Astrocyte (in vitro differentiated cells and primary cell): ENCODE results near the gene RAB11FIP3. TPM values are rescaled to one million over a fixed set of nuclear protein-coding genes. Genes with fewer than 3 reads are reported as not detected.

Experiments
- DNase-seq: peaks from one replicate; pipeline ENCODE4 v3.0.0-alpha.2; 2010; ENCODE audit warnings: low read depth
- FAIRE-seq: peaks from 2 replicates; lab custom pipeline; 2011; peaks lifted over from hg19 to GRCh38; lab: Jason Lieb, UNC
- H2AFZ ChIP-seq: 2 replicates; pipeline ENCODE4 v1.6.0; 2012; ENCODE audit warnings: low read depth, low read length, inconsistent platforms
- H3K27ac ChIP-seq: 2 replicates; pipeline ENCODE4 v1.5.1; 2011; ENCODE audit warnings: low read depth, low read length, inconsistent platforms
- H3K27me3 ChIP-seq: 2 replicates; pipeline ENCODE4 v1.6.0; 2011; ENCODE audit warnings: low read length, inconsistent platforms; ENCODE audit not compliant: insufficient read depth
- H3K36me3 ChIP-seq: 2 replicates; pipeline ENCODE4 v1.5.1; 2011; ENCODE audit warnings: low read length, inconsistent platforms; ENCODE audit not compliant: insufficient read depth
- H3K4me1 ChIP-seq: 2 replicates; pipeline ENCODE4 v1.5.1; 2011; ENCODE audit warnings: low read length, inconsistent platforms; ENCODE audit not compliant: insufficient read depth
- H3K4me2 ChIP-seq: 2 replicates; pipeline ENCODE4 v1.6.0; 2012; ENCODE audit warnings: low read length, inconsistent platforms
- H3K4me3 ChIP-seq: 2 replicates; pipeline ENCODE4 v1.5.1; 2011; ENCODE audit warnings: low read depth, mild to moderate bottlenecking, low read length, inconsistent platforms; ENCODE audit not compliant: insufficient read depth
- H3K79me2 ChIP-seq: 2 replicates; pipeline ENCODE4 v1.6.0; 2012; ENCODE audit warnings: mild to moderate bottlenecking, low read length, inconsistent platforms; ENCODE audit not compliant: insufficient read depth
- H3K9ac ChIP-seq: 2 replicates; pipeline ENCODE4 v1.6.0; 2012; ENCODE audit warnings: mild to moderate bottlenecking, low read length, inconsistent platforms
- H3K9me3 ChIP-seq: 2 replicates; pipeline ENCODE4 v1.5.1; 2012; ENCODE audit warnings: low read depth, mild to moderate bottlenecking, low read length, inconsistent platforms; ENCODE audit not compliant: insufficient read depth
- H4K20me1 ChIP-seq: 2 replicates; pipeline ENCODE4 v1.6.0; 2012; ENCODE audit warnings: low read length, inconsistent platforms; ENCODE audit not compliant: insufficient read depth
- H3K27ac Mint-ChIP-seq: one replicate; pipeline ENCODE4 v1.8.0; 2021; ENCODE audit warnings: mild to moderate bottlenecking, mixed read lengths; ENCODE audit not compliant: unreplicated experiment
- H3K27me3 Mint-ChIP-seq: one replicate; pipeline ENCODE4 v1.8.0; 2021; ENCODE audit warnings: low read depth, mixed read lengths; ENCODE audit not compliant: unreplicated experiment
- H3K36me3 Mint-ChIP-seq: one replicate; pipeline ENCODE4 v1.8.0; 2021; ENCODE audit warnings: low read depth, mixed read lengths; ENCODE audit not compliant: unreplicated experiment
- H3K4me1 Mint-ChIP-seq: one replicate; pipeline ENCODE4 v1.8.0; 2021; ENCODE audit warnings: low read depth, mixed read lengths; ENCODE audit not compliant: unreplicated experiment
- H3K4me3 Mint-ChIP-seq: one replicate; pipeline ENCODE4 v1.8.0; 2021; ENCODE audit warnings: mild to moderate bottlenecking, moderate library complexity, mixed read lengths; ENCODE audit not compliant: unreplicated experiment
- H3K9me3 Mint-ChIP-seq: one replicate; pipeline ENCODE4 v1.8.0; 2021; ENCODE audit warnings: mild to moderate bottlenecking, mixed read lengths; ENCODE audit not compliant: unreplicated experiment
- CTCF ChIP-seq: IDR thresholded peaks from 2 replicates; pipeline ENCODE4 v1.5.1; 2011; ENCODE audit warnings: low read depth, mild to moderate bottlenecking, inconsistent platforms, low read length, moderate library complexity; ENCODE audit not compliant: insufficient read depth
- EZH2 ChIP-seq: IDR thresholded peaks from 2 replicates; pipeline ENCODE4 v1.6.1; 2012; ENCODE audit warnings: mild to moderate bottlenecking, low read length, inconsistent platforms; ENCODE audit not compliant: insufficient read depth
- total RNA-seq: library from RNA; stranded (reverse); gene quantifications from 2 replicates; pipeline ENCODE4 v1.2.1, GENCODE V29; 2021

RAB11FIP3 gene
- total RNA-seq, 1 donor from 2014 or later: 21.2 TPM

- Histone ChIP-seq H2AFZ (no peak overlapping the region), H3K4me3 (no peak overlapping the region), H3K4me1 (peaks cover 10% of the 10 kb centered on the region), H3K27me3 (no peaks in the 10 kb centered on the region), H3K36me3 (no peaks in the 10 kb centered on the region), H3K27ac (no peak overlapping the region), H3K4me2 (no peak overlapping the region), H3K9me3 (no peaks in the 10 kb centered on the region), H3K79me2 (peaks cover 61% of the 10 kb centered on the region), H3K9ac (no peak overlapping the region), H4K20me1 (peaks cover 54% of the 10 kb centered on the region)
- TF ChIP-seq CTCF (no peak), EZH2 (no peak)
- DNase-seq (no peak), FAIRE-seq (no peak)
- Mint-ChIP-seq H3K36me3 (peaks cover 7% of the 10 kb centered on the region), H3K9me3 (no peaks in the 10 kb centered on the region), H3K27me3 (no peaks in the 10 kb centered on the region), H3K4me3 (no peak overlapping the region), H3K4me1 (peaks cover 8% of the 10 kb centered on the region), H3K27ac (no peak overlapping the region)
These were observed 5.5 kb downstream of the RAB11FIP3 start for GRCh38 chr16:430904-431303.

- Histone ChIP-seq H3K27me3 (no peaks in the 10 kb centered on the region), H3K79me2 (peaks cover 69% of the 10 kb centered on the region), H3K4me2 (no peak overlapping the region), H3K9ac (no peak overlapping the region), H3K9me3 (no peaks in the 10 kb centered on the region), H3K36me3 (no peaks in the 10 kb centered on the region), H3K4me3 (no peak overlapping the region), H3K4me1 (peaks cover 3% of the 10 kb centered on the region), H2AFZ (no peak overlapping the region), H3K27ac (no peak overlapping the region), H4K20me1 (peaks cover 68% of the 10 kb centered on the region)
- TF ChIP-seq EZH2 (no peak), CTCF (no peak)
- Mint-ChIP-seq H3K36me3 (peaks cover 7% of the 10 kb centered on the region), H3K4me3 (no peak overlapping the region), H3K4me1 (peaks cover 6% of the 10 kb centered on the region), H3K9me3 (no peaks in the 10 kb centered on the region), H3K27ac (no peak overlapping the region), H3K27me3 (no peaks in the 10 kb centered on the region)
- no peak for FAIRE-seq
- no peak for DNase-seq
These were observed 15.2 kb downstream of the RAB11FIP3 start for GRCh38 chr16:440627-441026.

GRCh38 chr16:441447-441846 lies 16.0 kb downstream of the RAB11FIP3 start:
- peaks cover 7% of the 10 kb centered on the region for H3K36me3 Mint-ChIP-seq
- Histone ChIP-seq H3K4me1 (peaks cover 3% of the 10 kb centered on the region), H3K27me3 (no peaks in the 10 kb centered on the region), H3K79me2 (peaks cover 70% of the 10 kb centered on the region), H4K20me1 (peaks cover 71% of the 10 kb centered on the region), H2AFZ (no peak overlapping the region), H3K9me3 (no peaks in the 10 kb centered on the region), H3K4me2 (no peak overlapping the region), H3K27ac (no peak overlapping the region), H3K4me3 (no peak overlapping the region), H3K9ac (no peak overlapping the region), H3K36me3 (no peaks in the 10 kb centered on the region)
- FAIRE-seq (no peak), DNase-seq (no peak)
- H3K9me3 Mint-ChIP-seq: no peaks in the 10 kb centered on the region
- H3K4me1 Mint-ChIP-seq: peaks cover 6% of the 10 kb centered on the region
- no peak for TF ChIP-seq CTCF
- no peak for TF ChIP-seq EZH2
- no peak overlapping the region for H3K4me3 Mint-ChIP-seq
- no peak overlapping the region for H3K27ac Mint-ChIP-seq
- H3K27me3 Mint-ChIP-seq: no peaks in the 10 kb centered on the region
